ENCODE results near the gene CFL1.

Gene CFL1

GRCh38 chr11:65869643-65870306, 11.8 kb upstream of the CFL1 start:
- no peak for DNase-seq (ENCODE audit: low spot score)

DNA sequence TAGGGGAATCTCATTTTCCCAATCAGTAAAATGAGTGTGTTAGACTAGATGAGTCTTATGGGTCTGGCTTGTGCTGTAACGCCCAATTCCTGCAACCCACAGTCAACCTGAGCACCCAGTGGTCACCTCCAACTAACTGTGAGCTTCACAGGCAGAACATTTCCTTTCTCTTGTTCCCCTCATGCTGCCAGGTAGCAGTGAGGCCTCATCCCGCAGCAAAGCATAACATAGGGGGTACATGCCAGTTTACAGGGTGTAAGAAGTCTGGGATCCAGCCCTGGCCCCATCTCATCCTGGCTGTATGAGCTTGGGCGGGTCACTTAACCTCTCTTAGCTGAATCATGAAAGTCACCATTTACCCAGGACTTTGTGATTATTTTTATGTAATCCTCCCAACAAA, 10.9 kb upstream of the CFL1 start:
- no peak for DNase-seq (ENCODE audit: low spot score)

- no peak for DNase-seq (ENCODE audit: low spot score)
Measured at GRCh38 chr11:65868076-65868667, 10.2 kb upstream of the CFL1 start.

DNA sequence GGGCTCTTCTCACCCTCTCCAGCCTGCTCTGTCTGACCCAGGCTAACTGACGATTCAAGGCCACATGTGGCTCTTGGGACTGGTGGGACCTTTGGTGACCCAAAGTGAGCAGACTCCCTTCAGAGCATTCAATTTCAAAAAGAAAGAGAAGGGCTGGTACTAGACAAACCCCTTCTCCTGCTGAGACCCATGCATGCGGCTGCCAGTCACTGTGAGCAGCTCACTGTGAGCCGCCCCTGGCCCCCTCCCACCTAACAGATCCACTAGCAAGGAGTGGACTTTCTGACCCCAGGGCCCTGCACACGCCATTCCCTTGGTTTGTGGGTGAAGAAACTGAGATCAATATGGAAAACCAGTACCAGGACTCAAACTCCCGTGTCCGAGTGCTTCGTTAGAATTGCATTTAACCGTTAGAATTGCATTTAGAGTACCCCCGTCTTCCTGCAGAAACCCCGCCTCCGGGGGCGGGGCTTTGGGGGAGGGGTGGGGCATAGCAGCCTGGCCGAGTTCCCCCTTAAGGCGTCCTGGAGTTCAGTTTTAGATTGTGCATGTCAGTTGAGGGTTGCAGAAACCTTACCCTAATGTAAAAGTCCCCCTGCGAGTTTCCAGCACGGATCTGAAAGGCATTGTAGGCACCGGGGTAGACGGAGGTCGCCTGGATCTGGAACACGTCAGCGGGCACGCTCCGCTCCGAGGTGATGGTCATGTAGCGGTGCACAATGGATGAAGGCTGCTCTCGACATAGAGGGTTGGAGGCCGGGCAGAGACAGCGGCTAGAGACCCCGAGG, 9.5 kb upstream of the CFL1 start:
- no peak for DNase-seq (ENCODE audit: low spot score)

- DNase-seq (ENCODE audit: low spot score) = no peak
Measured at GRCh38 chr11:65866509-65867283, 8.7 kb upstream of the CFL1 start.

DNA sequence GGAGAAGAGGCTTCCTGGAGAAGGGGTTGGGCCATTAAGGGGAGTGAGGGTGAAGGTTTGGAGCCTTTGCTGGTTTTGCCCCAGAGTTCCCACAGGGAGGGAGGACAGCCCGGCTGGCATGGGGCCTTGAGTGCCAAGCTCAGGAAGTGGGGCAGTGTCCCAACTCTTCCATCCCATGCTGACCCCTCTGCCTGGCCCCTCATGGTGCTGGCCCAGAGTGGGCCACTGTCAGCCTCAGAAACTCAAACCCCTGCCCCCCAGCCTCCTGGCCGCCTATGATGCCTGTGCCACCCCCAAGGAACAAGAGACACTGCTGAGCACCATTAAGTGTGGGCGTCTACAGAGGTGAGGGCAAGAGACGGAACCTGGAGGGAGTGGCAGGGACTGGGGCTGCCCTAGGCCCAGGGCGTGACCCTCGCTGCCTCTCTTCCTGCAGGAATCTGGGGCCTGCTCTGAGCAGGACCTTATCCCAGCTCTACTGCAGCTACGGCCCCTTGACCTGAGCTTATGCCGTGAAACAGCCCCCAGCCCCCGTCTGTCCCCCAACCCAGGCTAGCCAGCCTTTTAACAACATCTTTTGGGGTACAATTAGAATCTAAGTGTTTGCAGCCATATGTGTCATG, 7.7 kb upstream of the CFL1 start:
- DNase-seq (ENCODE audit: low spot score) = no peak

GRCh38 chr11:65864706-65865471, 6.9 kb upstream of the CFL1 start:
- no peak for DNase-seq (ENCODE audit: low spot score)

- no peak for DNase-seq (ENCODE audit: low spot score)
Measured at GRCh38 chr11:65863889-65864705, 6.1 kb upstream of the CFL1 start.

DNA sequence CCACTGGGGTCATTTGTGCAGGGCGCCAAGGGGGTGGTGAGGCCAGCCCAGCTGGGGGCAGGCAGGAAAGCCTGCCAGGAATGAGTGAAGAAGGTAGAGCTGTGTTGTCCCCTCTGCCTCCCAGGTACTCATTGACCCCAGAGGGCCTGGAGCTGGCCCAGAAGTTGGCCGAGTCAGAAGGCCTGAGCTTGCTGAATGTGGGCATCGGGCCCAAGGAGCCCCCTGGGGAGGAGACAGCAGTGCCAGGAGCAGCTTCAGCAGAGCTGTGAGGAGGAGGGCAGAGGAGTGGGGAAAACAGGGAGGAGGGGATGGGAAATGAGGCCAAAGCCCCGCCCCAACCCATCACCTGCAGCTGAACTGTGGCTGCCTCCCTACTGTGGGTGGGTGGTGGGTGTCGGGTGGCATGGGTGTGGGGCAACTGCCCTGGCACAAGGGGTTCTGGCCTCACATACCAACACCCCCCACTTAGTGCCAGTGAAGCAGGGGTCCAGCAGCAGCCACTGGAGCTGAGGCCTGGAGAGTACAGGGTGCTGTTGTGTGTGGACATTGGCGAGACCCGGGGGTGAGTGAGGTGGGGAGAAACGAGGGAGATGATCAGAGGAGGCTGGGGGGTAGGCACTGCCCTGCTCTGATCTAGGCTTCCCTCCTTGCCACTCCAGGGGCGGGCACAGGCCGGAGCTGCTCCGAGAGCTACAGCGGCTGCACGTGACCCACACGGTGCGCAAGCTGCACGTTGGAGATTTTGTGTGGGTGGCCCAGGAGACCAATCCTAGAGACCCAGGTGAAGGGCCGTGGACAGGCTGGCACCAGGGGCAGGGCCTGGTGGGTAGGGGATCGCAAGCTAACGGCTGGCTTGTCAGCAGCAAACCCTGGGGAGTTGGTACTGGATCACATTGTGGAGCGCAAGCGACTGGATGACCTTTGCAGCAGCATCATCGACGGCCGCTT, 5.2 kb upstream of the CFL1 start:
- DNase-seq (ENCODE audit: low spot score) = no peak

GRCh38 chr11:65862191-65862735, 4.3 kb upstream of the CFL1 start:
- no peak for DNase-seq (ENCODE audit: low spot score)

- DNase-seq (ENCODE audit: low spot score) = no peak
Measured at GRCh38 chr11:65861533-65862183, 3.7 kb upstream of the CFL1 start.

GRCh38 chr11:65861165-65861505, 3.2 kb upstream of the CFL1 start:
- DNase-seq (ENCODE audit: low spot score) = no peak

DNA sequence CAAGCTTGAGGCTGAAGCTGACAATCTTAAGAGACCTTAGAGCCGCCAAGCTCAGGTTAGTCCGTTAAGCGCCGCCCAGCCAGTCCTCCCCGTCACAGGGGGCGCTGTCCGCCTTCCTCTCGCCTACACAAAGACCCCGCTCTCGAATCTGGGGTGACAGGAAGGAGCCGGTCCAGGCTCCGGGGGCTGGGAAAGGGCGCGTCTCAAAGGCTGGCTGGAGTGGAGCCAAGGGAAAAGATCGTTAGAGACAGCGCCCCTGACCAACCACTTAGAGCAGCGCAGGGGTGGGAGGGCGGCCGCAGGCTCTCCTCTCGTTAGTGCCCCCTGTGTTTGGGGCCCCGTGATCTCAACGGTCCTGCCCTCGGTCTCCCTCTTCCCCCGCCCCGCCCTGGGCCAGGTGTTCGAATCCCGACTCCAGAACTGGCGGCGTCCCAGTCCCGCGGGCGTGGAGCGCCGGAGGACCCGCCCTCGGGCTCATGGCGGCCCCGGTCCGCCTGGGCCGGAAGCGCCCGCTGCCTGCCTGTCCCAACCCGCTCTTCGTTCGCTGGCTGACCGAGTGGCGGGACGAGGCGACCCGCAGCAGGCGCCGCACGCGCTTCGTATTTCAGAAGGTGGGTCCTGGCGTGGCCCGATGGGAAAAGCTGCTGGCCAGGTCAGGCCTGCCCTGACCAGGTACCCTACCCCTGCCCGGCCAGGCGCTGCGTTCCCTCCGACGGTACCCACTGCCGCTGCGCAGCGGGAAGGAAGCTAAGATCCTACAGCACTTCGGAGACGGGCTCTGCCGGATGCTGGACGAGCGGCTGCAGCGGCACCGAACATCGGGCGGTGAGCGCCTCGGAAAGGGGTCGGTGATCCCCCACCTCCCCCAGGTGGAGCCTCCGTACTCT, 2.5 kb upstream of the CFL1 start, which contains the start of gene MUS81:
TSS of gene MUS81 (plus strand) at position 156 of the 887 bp plus-strand sequence. CDS start at position 477, 321 bp downstream.
- peak; percentile 93 for DNase-seq (ENCODE audit: low spot score)

- DNase-seq (ENCODE audit: low spot score) = no peak
Measured at GRCh38 chr11:65859812-65860277, 1.9 kb upstream of the CFL1 start.

DNA sequence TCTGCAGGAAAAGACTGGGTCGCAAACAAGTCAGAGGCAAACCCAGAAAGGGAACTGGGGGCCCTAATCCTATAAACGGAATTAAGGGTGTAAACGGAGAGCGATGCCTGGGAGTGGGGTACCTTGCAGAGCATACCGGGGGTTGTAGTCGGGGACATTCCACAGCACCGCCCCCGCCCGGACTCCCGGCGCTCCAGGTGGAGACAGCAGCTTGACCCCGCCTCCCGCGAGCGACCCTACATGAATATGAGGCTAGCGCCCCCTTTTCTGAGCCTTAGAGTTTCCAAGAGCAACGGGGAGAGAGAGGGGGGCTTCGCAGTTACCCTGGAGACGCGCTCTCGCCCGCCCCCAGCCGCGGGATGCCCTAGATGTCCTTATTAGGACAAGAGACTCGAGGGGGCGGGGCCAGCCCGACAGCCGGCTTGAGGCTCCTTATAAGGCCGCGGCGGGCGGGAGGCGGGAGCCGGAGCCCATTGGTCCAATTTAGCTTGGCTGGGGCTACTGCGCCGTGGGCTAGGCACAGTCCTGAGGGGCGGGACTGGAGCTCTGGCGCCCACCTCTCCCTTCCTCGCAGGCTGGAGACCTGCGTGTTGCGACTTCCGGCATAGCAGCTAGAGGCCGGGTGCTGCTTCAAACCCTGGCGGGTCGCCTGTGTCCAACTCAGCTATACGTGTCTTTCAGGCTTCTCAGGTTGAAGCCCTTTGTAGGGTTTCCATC, 1.3 kb upstream of the CFL1 start:
- DNase-seq (ENCODE audit: low spot score) = peak; percentile 98

- peak; percentile 84 for DNase-seq (ENCODE audit: low spot score)
Measured at GRCh38 chr11:65858681-65859087, 704 bp upstream of the CFL1 start.

DNA sequence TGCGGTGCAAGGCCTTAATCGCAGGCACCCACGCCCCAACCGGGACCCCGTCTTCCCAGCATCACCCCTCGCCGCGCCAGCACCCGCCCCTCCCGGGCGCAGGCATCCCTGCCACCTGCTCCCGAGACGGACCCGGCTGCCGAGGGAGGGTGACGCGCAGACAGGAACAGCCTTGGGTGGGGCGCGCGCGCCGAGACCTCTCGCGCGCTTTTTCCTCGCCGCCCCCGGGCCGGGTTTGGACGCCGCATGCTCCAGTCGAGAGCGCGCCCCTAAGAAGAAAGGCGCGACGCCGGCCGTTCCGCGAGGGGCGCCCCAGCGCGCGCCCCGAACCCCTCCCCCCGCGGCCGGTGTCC, 504 bp downstream of the CFL1 start:
- no peak for DNase-seq (ENCODE audit: low spot score)

Data from pons (tissue), 1 donor.